D721Med (cell line): Measurements from ENCODE around the gene DCLK2.

Source experiments
- DNase-seq: peaks from one replicate; pipeline ENCODE4 v3.0.0; 2011; ENCODE audit warnings: low spot score; ENCODE audit not compliant: insufficient read length
- FAIRE-seq: peaks from 2 replicates; lab custom pipeline; 2011; peaks lifted over from hg19 to GRCh38; lab: Jason Lieb, UNC
- TF ChIP-seq, protein P1 (sequence below): IDR thresholded peaks from 2 replicates; pipeline ENCODE4 v1.5.1; 2012; ENCODE audit warnings: mild to moderate bottlenecking, control low read depth; ENCODE audit not compliant: insufficient read depth; ENCODE audit errors: missing control alignments

DCLK2 gene

DNA sequence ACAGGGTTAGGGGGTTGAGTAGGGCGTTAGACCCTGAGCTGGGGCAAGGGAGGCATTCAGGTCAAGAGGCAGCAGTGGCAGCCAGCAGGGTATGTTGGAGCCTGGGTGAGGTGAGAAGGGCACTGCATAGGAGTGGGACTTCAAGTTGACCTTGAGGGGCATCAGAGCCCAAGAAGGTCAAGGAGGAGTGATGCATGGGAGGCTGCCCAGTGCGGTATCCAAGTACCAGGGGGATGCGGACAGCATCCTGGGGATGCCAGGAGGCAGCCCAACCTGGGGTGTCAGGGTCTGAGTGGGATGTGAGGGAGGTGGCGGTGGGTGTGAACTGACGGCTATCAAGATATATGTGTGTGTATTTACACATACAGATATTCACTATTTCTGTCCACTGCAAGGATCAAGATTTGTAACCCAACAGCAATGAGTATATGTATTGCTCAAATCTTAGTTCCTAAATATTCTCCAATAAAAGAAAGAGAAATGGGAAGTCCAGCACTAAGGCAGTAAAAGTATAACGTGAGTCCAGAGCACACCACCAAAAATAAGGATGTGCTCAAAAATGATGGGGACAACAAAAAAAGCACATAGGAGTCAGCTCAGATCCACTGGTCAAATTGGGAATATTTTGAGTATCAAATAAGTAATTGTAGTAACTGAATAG, 9.8 kb upstream of the DCLK2 start:
- TF ChIP-seq, protein P1, sequence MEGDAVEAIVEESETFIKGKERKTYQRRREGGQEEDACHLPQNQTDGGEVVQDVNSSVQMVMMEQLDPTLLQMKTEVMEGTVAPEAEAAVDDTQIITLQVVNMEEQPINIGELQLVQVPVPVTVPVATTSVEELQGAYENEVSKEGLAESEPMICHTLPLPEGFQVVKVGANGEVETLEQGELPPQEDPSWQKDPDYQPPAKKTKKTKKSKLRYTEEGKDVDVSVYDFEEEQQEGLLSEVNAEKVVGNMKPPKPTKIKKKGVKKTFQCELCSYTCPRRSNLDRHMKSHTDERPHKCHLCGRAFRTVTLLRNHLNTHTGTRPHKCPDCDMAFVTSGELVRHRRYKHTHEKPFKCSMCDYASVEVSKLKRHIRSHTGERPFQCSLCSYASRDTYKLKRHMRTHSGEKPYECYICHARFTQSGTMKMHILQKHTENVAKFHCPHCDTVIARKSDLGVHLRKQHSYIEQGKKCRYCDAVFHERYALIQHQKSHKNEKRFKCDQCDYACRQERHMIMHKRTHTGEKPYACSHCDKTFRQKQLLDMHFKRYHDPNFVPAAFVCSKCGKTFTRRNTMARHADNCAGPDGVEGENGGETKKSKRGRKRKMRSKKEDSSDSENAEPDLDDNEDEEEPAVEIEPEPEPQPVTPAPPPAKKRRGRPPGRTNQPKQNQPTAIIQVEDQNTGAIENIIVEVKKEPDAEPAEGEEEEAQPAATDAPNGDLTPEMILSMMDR: no peak
- DNase-seq: no peak
- no peak for FAIRE-seq

DNA sequence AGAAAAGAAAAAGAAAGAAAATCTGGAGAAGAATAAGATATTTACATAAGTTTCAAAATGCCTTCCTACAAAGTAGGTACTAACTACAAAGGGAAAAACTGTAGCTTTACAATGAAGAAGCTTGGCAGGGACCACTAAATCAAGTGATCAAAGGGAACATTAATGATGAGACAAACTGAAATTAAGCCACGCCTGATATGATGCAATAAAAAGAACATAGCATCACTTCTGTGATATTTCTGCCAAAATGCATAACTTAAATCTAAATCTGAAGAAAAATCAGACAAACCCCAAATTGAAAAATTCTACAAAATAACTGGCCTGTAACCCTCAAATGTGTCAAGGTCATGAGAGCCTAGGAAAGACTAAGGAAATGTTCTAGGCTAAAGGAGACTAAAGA, 8.9 kb upstream of the DCLK2 start:
- TF ChIP-seq, protein P1: no peak
- DNase-seq: no peak
- no peak for FAIRE-seq

DNA sequence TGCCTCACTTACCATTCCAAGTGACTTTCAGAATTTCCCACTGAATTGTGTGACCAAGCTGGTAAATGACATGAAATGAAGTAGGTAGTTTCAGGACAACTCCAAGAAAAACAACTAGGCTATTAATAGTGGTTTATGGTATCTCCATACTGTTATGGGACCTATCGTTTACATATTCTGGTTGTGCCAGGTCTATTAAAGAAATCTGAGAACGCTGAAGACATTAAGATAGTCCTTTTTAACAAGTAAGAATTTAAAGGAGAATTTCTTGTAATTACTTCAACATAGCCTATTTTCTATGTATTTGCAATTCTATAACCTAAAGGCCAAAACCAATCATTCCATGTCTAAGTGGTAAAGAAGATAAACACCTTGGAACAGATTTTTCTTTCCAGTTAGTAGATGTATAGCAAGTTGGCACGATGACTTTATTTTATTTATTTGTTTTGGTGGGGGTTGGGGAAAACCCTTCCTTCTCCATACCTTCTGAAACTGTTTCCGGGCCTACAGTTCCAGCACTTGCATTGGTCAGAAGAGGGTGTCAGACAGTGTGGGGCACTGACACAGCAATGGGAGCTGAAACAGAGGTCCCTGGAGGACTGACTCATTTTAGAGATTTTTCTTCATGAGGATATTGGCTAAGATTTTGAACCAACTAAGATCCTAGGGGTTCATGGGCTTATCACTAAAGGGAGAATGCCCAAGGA, 7.6 kb upstream of the DCLK2 start:
- FAIRE-seq (no peak), DNase-seq (no peak)
- TF ChIP-seq, protein P1: no peak

DNA sequence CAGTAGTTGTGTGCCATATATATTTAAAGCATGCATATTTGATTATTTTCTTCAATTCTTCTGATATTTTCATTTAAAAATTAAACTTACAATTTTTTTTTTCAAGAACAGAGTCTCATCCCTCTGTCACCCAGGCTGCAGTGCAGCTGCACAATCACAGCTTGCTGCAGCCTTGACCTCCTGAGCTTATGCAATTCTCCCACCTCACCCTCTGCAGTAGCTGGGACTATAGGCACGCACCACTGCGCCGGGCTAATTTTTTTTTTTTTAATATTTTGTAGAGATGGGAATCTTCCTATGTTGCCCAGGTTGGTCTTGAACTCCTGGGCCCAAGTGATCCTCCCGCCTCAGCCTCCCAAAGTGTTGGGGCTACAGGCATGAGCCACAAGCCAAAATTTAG, 5.8 kb upstream of the DCLK2 start:
- no peak for FAIRE-seq
- TF ChIP-seq, protein P1: no peak
- DNase-seq: no peak

DNA sequence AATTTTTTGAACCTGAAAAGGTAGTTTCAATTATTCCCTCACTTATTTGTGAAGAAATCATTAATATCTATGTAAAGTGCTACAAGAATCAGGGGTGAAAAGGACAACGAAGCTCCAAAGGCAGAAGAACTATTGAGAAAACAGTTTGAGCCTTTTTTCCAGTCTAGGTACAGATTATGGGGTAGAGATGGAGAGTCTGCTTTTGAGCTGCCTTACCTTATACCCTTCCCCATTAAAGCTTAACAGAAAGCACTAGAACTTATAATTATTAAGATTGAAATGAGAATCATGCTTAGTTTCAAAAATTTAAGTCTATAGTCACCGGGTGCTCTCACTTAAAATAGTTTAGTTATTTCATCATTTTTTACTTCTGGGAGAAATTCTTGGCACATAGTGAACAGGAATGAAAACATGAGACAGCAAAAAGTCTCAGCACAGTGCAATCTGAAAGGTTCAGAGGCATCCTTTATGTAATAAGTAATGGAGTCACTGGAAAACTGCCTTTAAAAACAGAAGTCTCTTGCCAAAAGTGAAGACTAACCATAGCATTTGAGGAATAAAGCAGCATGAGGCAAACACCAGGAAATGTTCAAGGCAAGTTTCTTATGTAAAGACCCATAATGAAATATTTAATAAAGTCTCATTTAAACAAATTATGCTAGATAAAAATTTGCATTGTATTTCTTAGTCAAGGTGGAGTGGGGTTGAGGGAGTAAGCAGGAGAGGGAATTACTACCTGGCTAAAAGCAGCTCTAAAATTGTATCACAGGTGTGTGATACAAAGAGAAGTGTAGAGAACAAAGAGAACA, 5.1 kb upstream of the DCLK2 start:
- TF ChIP-seq, protein P1: no peak
- DNase-seq (no peak), FAIRE-seq (no peak)

DNA sequence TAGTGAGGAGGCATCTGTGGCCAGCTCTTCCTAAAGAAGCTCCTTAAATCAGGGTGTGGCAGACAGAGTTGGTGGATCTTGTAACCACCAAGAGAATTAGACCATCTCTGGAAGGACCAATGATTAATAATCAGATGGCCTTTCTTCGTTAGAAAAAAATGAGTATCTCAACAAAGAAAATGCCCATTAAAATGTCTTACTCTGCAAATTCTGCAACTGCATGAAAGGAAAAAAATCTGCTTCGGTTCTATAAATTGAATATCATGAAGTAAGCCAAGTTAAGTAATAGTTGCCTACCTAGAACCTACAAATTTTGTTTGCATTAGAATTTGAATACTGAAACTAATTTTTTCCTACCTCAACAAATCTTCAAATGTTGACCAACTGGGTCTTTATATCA, 4.2 kb upstream of the DCLK2 start:
- no peak for FAIRE-seq
- TF ChIP-seq, protein P1: no peak
- DNase-seq: no peak

DNA sequence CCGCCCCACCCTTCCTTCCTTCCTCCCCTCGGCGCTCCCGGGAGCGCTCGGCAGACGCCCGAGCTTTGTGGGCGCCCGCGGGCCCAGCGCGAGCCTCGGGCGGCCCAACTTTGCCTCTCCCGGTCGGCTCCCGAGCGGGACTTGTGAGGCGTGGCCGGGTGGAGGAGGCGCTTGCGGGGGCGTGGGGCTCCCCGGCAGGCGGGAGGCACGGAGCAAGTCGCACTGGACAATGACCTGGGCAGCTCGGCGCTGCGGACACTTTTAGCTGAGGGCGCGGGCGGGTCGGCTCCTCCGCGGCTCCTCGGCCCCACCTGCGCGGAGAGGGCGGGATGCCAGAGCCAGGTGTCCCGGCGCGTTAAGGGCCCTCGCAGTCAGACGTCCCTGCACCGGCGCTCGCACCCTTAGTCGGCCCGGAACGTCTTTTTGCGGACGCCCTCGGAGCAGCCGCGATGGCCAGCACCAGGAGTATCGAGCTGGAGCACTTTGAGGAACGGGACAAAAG, 385 bp downstream of the DCLK2 start:
- FAIRE-seq (no peak), DNase-seq (peak; percentile 20)
- TF ChIP-seq, protein P1: no peak
